Esophagus squamous epithelium (tissue), 5 donors: ENCODE measurements around the gene OR5B3. TPM values are rescaled to one million over a fixed set of nuclear protein-coding genes. Genes with fewer than 3 reads are reported as not detected.
"Not testable (repeated sequence)": the region's sequence is repeated elsewhere in the genome, so short reads cannot be mapped to it uniquely, and the experiment has no call there.

Experiments
- DNase-seq: peaks from one replicate; lab custom pipeline; 2025; lab: John Stamatoyannopoulos, UW
- H3K27ac ChIP-seq, 4 donors: fragments of 200-600 bp; sonication (generic); one replicate each; pipeline ENCODE4 v1.5.1; 2016 to 2019; ENCODE audit warnings: mild to moderate bottlenecking in 1 of 4
- H3K27me3 ChIP-seq, 4 donors: fragments of 200-600 bp; sonication (generic); 1 replicate in 3 of 4; 2 replicates in 1 of 4; pipeline versions ENCODE4 v1.5.1 to v1.6.0; 2017 to 2021; ENCODE audit warnings: antibody characterized with exemption in 1 of 4
- H3K36me3 ChIP-seq, 3 donors: fragments of 200-600 bp; sonication (generic); one replicate each; pipeline ENCODE4 v1.5.1; 2016 to 2019
- H3K4me1 ChIP-seq, 3 donors: fragments of 200-600 bp; sonication (generic); one replicate each; pipeline ENCODE4 v1.5.1; 2017 to 2019
- H3K4me3 ChIP-seq, 4 donors: fragments of 200-600 bp; sonication (generic); 1 replicate in 3 of 4; 2 replicates in 1 of 4; pipeline ENCODE4 v1.5.1; 2016 to 2019; ENCODE audit warnings: mild to moderate bottlenecking in 2 of 4, moderate library complexity in 1 of 4
- H3K9me3 ChIP-seq, 3 donors: fragments of 200-600 bp; sonication (generic); one replicate each; pipeline ENCODE4 v1.5.1; 2016 to 2019
- POLR2A ChIP-seq, 4 donors: fragments of 450-650 bp; IDR thresholded peaks; one replicate each; pipeline ENCODE4 v1.6.1; 2017; ENCODE audit warnings: antibody characterized with exemption in 4 of 4, mild to moderate bottlenecking in 4 of 4, moderate library complexity in 3 of 4
- WGBS, 2 donors: methylation state at CpG; one replicate each; pipeline ENCODE4 v1.1.5; 2018; 5-methylcytosine and 5-hydroxymethylcytosine counted together
- intact Hi-C: fragments of 100-400 bp; cut with DNase I; formaldehyde crosslinking; loops from one replicate; pipeline ENCODE4 v1.15.0; 2022
- total RNA-seq, 4 donors: library from RNA; depleted of rRNA; stranded (reverse); fragments of >200 nt; gene quantifications; one replicate each; pipeline ENCODE4 v1.1.0, GENCODE V29; 2016
- TF ChIP-seq, protein P1 (sequence below), 6 experiments: fragments of 450-650 bp in 4 of 6; fragments of 200-600 bp in 2 of 6; sonication (generic) in 2 of 6; IDR thresholded peaks; one replicate each; pipeline ENCODE4 v1.5.1; 2016 to 2019; ENCODE audit warnings: antibody characterized with exemption in 6 of 6, mild to moderate bottlenecking in 4 of 6, moderate library complexity in 4 of 6
- donor health status: DM: yes; HTN: yes; CAD: no.

The OR5B3 gene
- total RNA-seq, 4 donors from 2014 or later: not detected

GRCh38 chr11:58438486-58438885 lies 31.8 kb upstream of the OR5B3 start:
- H3K4me3 ChIP-seq: no peak overlapping the region
- no peaks in the 10 kb centered on the region for H3K36me3 ChIP-seq
- TF ChIP-seq POLR2A (IDR thresholded peaks at IDR 0.05): no peak
- TF ChIP-seq, protein P1, sequence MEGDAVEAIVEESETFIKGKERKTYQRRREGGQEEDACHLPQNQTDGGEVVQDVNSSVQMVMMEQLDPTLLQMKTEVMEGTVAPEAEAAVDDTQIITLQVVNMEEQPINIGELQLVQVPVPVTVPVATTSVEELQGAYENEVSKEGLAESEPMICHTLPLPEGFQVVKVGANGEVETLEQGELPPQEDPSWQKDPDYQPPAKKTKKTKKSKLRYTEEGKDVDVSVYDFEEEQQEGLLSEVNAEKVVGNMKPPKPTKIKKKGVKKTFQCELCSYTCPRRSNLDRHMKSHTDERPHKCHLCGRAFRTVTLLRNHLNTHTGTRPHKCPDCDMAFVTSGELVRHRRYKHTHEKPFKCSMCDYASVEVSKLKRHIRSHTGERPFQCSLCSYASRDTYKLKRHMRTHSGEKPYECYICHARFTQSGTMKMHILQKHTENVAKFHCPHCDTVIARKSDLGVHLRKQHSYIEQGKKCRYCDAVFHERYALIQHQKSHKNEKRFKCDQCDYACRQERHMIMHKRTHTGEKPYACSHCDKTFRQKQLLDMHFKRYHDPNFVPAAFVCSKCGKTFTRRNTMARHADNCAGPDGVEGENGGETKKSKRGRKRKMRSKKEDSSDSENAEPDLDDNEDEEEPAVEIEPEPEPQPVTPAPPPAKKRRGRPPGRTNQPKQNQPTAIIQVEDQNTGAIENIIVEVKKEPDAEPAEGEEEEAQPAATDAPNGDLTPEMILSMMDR (IDR thresholded peaks at IDR 0.05): no peak
- H3K4me1 ChIP-seq: no peaks in the 10 kb centered on the region
- no peaks in the 10 kb centered on the region for H3K27me3 ChIP-seq
- 24 to 41% methylated on average over 4 of the region's 4 CpGs for WGBS, 2 donors
- no peak for DNase-seq
- H3K27ac ChIP-seq: no peak overlapping the region
- intact Hi-C loops: no loop called here
- H3K9me3 ChIP-seq: no peaks in the 10 kb centered on the region

DNA sequence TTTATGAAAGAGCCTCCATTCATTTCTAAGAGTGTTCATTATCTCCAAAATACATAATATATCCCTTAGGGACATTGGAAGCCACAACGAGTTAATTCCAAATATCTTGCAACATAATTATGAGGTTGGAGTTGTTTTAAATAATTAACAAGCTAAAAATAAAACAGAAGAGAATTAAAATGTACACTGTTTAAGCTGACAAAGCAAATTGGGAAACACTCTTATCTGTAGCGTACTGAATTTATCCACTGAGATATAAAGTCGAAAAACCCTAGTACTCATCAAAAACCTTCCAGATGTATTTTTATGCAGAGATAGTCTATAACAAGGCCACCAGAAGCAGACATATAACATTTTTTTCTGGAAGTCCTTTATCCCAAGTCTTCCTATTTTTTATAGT lies 27.5 kb upstream of the OR5B3 start:
- TF ChIP-seq, protein P1 (IDR thresholded peaks at IDR 0.05): no peak
- no peak for TF ChIP-seq POLR2A (IDR thresholded peaks at IDR 0.05)
- no peaks in the 10 kb centered on the region for H3K4me1 ChIP-seq
- H3K4me3 ChIP-seq: no peak overlapping the region
- H3K9me3 ChIP-seq: no peaks in the 10 kb centered on the region
- H3K27ac ChIP-seq: no peak overlapping the region
- no peak for DNase-seq
- intact Hi-C loops: no loop called here
- no peaks in the 10 kb centered on the region for H3K27me3 ChIP-seq
- no peaks in the 10 kb centered on the region for H3K36me3 ChIP-seq
- 72 to 81% methylated on average over 3 of the region's 3 CpGs for WGBS, 2 donors

DNA sequence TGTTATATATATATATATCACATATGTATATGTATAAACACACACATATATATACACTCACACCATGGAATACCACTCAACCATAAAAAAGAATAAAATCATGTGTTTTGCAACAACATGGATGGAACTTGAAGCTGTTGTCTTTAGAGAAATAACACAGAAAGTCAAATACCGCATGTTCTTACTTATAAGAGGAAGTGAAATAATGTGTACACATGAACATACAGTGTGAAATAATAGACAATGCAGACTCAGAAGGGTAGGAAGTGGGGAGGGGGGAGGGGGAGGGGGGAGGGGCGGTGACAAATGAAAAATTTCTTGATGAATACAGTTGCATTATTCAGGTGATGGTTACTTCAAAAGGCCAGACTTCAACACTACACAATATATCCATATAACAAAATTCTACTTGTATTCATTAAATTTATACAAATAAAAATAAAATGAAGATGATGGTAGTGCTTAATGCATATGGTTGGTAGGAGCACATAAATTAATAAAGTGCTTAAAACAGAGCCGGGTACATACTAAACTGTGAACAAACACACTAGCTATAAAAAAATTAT lies 27.0 kb upstream of the OR5B3 start:
- no peaks in the 10 kb centered on the region for H3K9me3 ChIP-seq
- no peak overlapping the region for H3K4me3 ChIP-seq
- no peaks in the 10 kb centered on the region for H3K27me3 ChIP-seq
- no peaks in the 10 kb centered on the region for H3K36me3 ChIP-seq
- no peak overlapping the region for H3K27ac ChIP-seq
- 42 to 68% methylated on average over 3 of the region's 3 CpGs for WGBS, 2 donors
- intact Hi-C loops: no loop called here
- H3K4me1 ChIP-seq: no peaks in the 10 kb centered on the region
- no peak for TF ChIP-seq POLR2A (IDR thresholded peaks at IDR 0.05)
- TF ChIP-seq, protein P1 (IDR thresholded peaks at IDR 0.05): no peak
- no peak for DNase-seq

- Histone ChIP-seq H3K9me3 (no peaks in the 10 kb centered on the region), H3K4me1 (no peaks in the 10 kb centered on the region), H3K27ac (no peak overlapping the region), H3K4me3 (no peak overlapping the region), H3K27me3 (no peaks in the 10 kb centered on the region), H3K36me3 (no peaks in the 10 kb centered on the region)
- DNase-seq: no peak
- TF ChIP-seq POLR2A (IDR thresholded peaks at IDR 0.05): no peak
- TF ChIP-seq, protein P1 (IDR thresholded peaks at IDR 0.05): no peak
- 0 to 36% methylated on average over 1 of the region's 1 CpG for WGBS, 2 donors
- intact Hi-C loops: no loop called here
Measured at GRCh38 chr11:58429273-58429672, 22.6 kb upstream of the OR5B3 start.

DNA sequence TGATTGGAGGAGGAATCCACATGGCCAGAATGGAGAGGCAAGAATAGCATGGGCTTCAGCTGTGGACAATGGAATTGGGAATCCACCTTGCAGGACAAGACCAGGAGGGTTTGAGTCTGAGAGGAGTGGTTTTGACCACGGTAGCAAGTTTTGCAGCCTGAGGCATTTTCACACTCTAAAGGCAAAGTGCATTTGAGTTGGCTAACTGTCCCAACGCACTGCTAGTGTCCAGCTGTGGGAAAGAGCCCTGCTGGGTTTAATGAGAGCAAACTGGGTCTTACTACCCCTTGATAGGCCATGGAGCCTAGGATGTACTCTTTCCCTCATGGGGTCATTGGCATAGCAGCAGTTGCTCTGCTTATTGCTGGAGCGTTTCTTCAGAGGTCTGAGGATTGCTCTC lies 21.3 kb upstream of the OR5B3 start, which contains the start of gene OR5B2:
Gene OR5B2 (minus strand): TSS at position 101 of the 400 bp plus-strand sequence. CDS start 4,860 bp downstream, outside the sequence.
- Histone ChIP-seq H3K9me3 (no peaks in the 10 kb centered on the region), H3K4me1 (no peaks in the 10 kb centered on the region), H3K27me3 (no peaks in the 10 kb centered on the region), H3K27ac (no peak within 1 kb of the TSS), H3K36me3 (no peaks in the 10 kb centered on the region), H3K4me3 (no peak within 1 kb of the TSS)
- WGBS, 2 donors: 56 to 57% methylated on average over 2 to 3 of the region's 3 CpGs
- intact Hi-C loops: no loop called here
- no peak for DNase-seq
- no peak for TF ChIP-seq POLR2A (IDR thresholded peaks at IDR 0.05)
- TF ChIP-seq, protein P1 (IDR thresholded peaks at IDR 0.05): no peak

DNA sequence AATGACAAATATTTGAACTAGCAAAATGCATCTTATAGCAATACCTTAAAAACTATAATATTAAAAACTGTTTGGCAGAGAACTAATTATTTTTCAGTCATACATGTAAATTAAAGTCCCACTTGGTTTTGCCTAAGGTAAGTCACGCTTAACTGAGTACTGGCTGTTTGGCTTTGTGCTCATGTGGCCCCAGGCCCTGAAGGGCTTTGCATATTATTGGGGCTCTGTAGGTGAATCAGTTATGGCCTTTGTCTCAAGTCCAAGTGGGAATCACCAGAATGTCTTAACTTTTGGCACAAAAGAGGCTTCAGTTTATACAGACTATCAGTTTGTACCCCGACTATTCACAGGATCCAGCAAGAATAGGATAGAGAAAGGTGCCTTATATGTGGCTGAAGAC lies 7.1 kb downstream of the OR5B3 start:
- no CpG with 5 or more reads among the region's 2 CpGs for WGBS, 2 donors
- H3K4me3 ChIP-seq: not testable (repeated sequence)

More for the DNA sequence above, 7.1 kb downstream of the OR5B3 start:
- H3K36me3 ChIP-seq, H3K27me3 ChIP-seq, intact Hi-C loops, H3K9me3 ChIP-seq, H3K27ac ChIP-seq, DNase-seq, H3K4me1 ChIP-seq: not testable (repeated sequence)
